GM23338 (cell line): Measurements from ENCODE around the gene ABCC3. TPM values are rescaled to one million over a fixed set of nuclear protein-coding genes. Genes with fewer than 3 reads are reported as not detected.

ENCODE experiments used
- ATAC-seq: fragments of 200-7000 bp; cut with Tn5 transposase; 3 replicates; pipeline ENCODE4 v1.9.1; 2020
- DNase-seq: peaks from one replicate; pipeline ENCODE4 v3.0.0-alpha.2; 2015; ENCODE audit warnings: low spot score
- H2AFZ ChIP-seq: fragments of 200-600 bp; sonication (generic); 2 replicates; pipeline ENCODE4 v1.8.0; 2016; ENCODE audit warnings: antibody characterized with exemption, mild to moderate bottlenecking, moderate library complexity
- H3F3A ChIP-seq: fragments of 200-600 bp; sonication (generic); replicated peaks from 2 replicates; pipeline ENCODE4 v1.8.0; 2017; ENCODE audit warnings: antibody characterized with exemption, mixed run types, low read depth
- H3K27ac ChIP-seq: fragments of 200-600 bp; sonication (generic); 2 replicates; pipeline ENCODE4 v1.6.1; 2016; ENCODE audit warnings: low read depth
- H3K27me3 ChIP-seq: fragments of 200-600 bp; sonication (generic); 2 replicates; pipeline ENCODE4 v1.8.0; 2016; ENCODE audit warnings: mild to moderate bottlenecking, mixed run types, moderate library complexity; ENCODE audit not compliant: insufficient read depth
- H3K36me3 ChIP-seq: fragments of 200-600 bp; sonication (generic); 2 replicates; pipeline ENCODE4 v1.8.0; 2016; ENCODE audit warnings: mild to moderate bottlenecking; ENCODE audit not compliant: insufficient read depth
- H3K4me1 ChIP-seq: fragments of 200-600 bp; sonication (generic); 2 replicates; pipeline ENCODE4 v1.8.0; 2016; ENCODE audit warnings: mild to moderate bottlenecking, moderate library complexity; ENCODE audit not compliant: insufficient read depth
- H3K4me2 ChIP-seq: fragments of 200-600 bp; sonication (generic); 2 replicates; pipeline ENCODE4 v1.7.1; 2017; ENCODE audit warnings: mixed run types
- H3K4me3 ChIP-seq: fragments of 200-600 bp; sonication (generic); 2 replicates; pipeline ENCODE4 v1.6.1; 2016; ENCODE audit warnings: mixed run types
- H3K79me2 ChIP-seq: fragments of 200-600 bp; sonication (generic); replicated peaks from 2 replicates; pipeline ENCODE4 v1.8.0; 2017; ENCODE audit warnings: mild to moderate bottlenecking; ENCODE audit not compliant: insufficient read depth
- H3K9me2 ChIP-seq: fragments of 200-600 bp; sonication (generic); 2 replicates; pipeline ENCODE4 v1.8.0; 2017; ENCODE audit not compliant: insufficient read depth
- H4K20me1 ChIP-seq: fragments of 200-600 bp; sonication (generic); replicated peaks from 2 replicates; pipeline ENCODE4 v1.8.0; 2017; ENCODE audit warnings: mild to moderate bottlenecking; ENCODE audit not compliant: insufficient read depth
- H3K27ac Mint-ChIP-seq: 2 replicates; pipeline ENCODE4 v1.8.0; 2020; ENCODE audit warnings: inconsistent platforms, mild to moderate bottlenecking, moderate library complexity, mixed read lengths
- H3K27me3 Mint-ChIP-seq: 3 replicates; pipeline ENCODE4 v1.8.0; 2022; ENCODE audit warnings: low read depth, mild to moderate bottlenecking, moderate library complexity, mixed read lengths, inconsistent platforms; ENCODE audit not compliant: insufficient read depth, poor library complexity
- H3K36me3 Mint-ChIP-seq: 3 replicates; pipeline ENCODE4 v1.8.0; 2021; ENCODE audit warnings: low read depth, mild to moderate bottlenecking, inconsistent platforms, moderate library complexity, mixed read lengths
- H3K4me1 Mint-ChIP-seq: 3 replicates; pipeline ENCODE4 v1.8.0; 2020; ENCODE audit warnings: mild to moderate bottlenecking, inconsistent platforms, mixed read lengths
- H3K4me3 Mint-ChIP-seq: 3 replicates; pipeline ENCODE4 v1.8.0; 2021; ENCODE audit warnings: moderate library complexity, mild to moderate bottlenecking, inconsistent platforms, mixed read lengths
- H3K9me3 Mint-ChIP-seq: 3 replicates; pipeline ENCODE4 v1.8.0; 2020; ENCODE audit warnings: moderate library complexity, mild to moderate bottlenecking, inconsistent platforms, mixed read lengths
- CTCF ChIP-seq, 2 experiments: fragments of 200-600 bp in 1 of 2; sonication (generic) in 1 of 2; conservative IDR thresholded peaks; 2 replicates each; pipeline versions ENCODE4 v1.5.1 to v1.6.1; 2016 to 2017; ENCODE audit warnings: antibody characterized with exemption in 2 of 2, low read depth in 2 of 2, mild to moderate bottlenecking in 2 of 2, moderate library complexity in 1 of 2
- ETS1 ChIP-seq: IDR thresholded peaks from 2 replicates; pipeline ENCODE4 v1.6.1; 2016; ENCODE audit warnings: antibody characterized with exemption
- EZH2 ChIP-seq: fragments of 200-600 bp; sonication (generic); IDR thresholded peaks from one replicate; pipeline ENCODE4 v1.8.0; 2017; ENCODE audit warnings: antibody characterized with exemption, mild to moderate bottlenecking, low read depth; ENCODE audit not compliant: unreplicated experiment
- NANOG ChIP-seq: IDR thresholded peaks from 2 replicates; pipeline ENCODE4 v1.6.1; 2016; ENCODE audit warnings: antibody characterized with exemption, borderline replicate concordance
- POLR2AphosphoS5 ChIP-seq: IDR thresholded peaks from 2 replicates; pipeline ENCODE4 v1.6.1; 2016; ENCODE audit warnings: antibody characterized with exemption, low read depth
- STAT1 ChIP-seq: IDR thresholded peaks from one replicate; pipeline ENCODE4 v1.6.1; 2016; ENCODE audit warnings: antibody characterized with exemption; ENCODE audit not compliant: unreplicated experiment
- ZNF331 ChIP-seq: fragments of 250-450 bp; sonication (Bioruptor Pico); IDR thresholded peaks from 2 replicates; pipeline ENCODE4 v1.5.0; 2020; ENCODE audit warnings: low read depth, mild to moderate bottlenecking, moderate library complexity
- ZNF462 ChIP-seq: fragments of 250-450 bp; sonication (Bioruptor Pico); IDR thresholded peaks from 2 replicates; pipeline ENCODE4 v1.5.0; 2020; ENCODE audit warnings: mild to moderate bottlenecking, moderate library complexity
- polyA plus RNA-seq: library from polyadenylated mRNA; unstranded; fragments of >200 nt; fragmentation: Nextera tagmentation; extraction: Ambion mirVana; gene quantifications from 2 replicates; pipeline ENCODE4 v1.2.1, GENCODE V29; 2016
- total RNA-seq: library from RNA; depleted of rRNA; stranded (reverse); fragments of >200 nt; shearing (Covaris generic); gene quantifications from 2 replicates; pipeline ENCODE4 v1.2.3, GENCODE V29; 2014

Gene ABCC3
- total and polyA plus RNA-seq, 2 experiments from 2014 or later: not detected

- Histone ChIP-seq H4K20me1 (no peaks in the 10 kb centered on the region), H3K36me3 (no peaks in the 10 kb centered on the region), H3K4me2 (no peak overlapping the region), H3K79me2 (no peaks in the 10 kb centered on the region), H3K4me1 (no peaks in the 10 kb centered on the region), H3K27ac (no peak overlapping the region), H2AFZ (no peak overlapping the region), H3K4me3 (no peak overlapping the region), H3K9me2 (no peaks in the 10 kb centered on the region), H3K27me3 (no peaks in the 10 kb centered on the region), H3F3A (no peaks in the 10 kb centered on the region)
- H3K36me3 Mint-ChIP-seq: no peaks in the 10 kb centered on the region
- no peak for ATAC-seq
- H3K4me3 Mint-ChIP-seq: no peak overlapping the region
- no peak for DNase-seq
- H3K27me3 Mint-ChIP-seq: peaks cover 8% of the 10 kb centered on the region
- TF ChIP-seq STAT1: no peak
- TF ChIP-seq EZH2: no peak
- no peak for TF ChIP-seq ZNF462
- H3K27ac Mint-ChIP-seq: no peak overlapping the region
- H3K9me3 Mint-ChIP-seq: no peaks in the 10 kb centered on the region
- H3K4me1 Mint-ChIP-seq: no peaks in the 10 kb centered on the region
These were observed 40.5 kb downstream of the ABCC3 start for GRCh38 chr17:50675190-50675589.

- ATAC-seq: no peak
- TF ChIP-seq NANOG: no peak
- no peak for TF ChIP-seq ZNF331 (CRISPR knock-in tag)
- TF ChIP-seq ETS1: no peak
- TF ChIP-seq EZH2: no peak
- TF ChIP-seq STAT1: no peak
- TF ChIP-seq POLR2AphosphoS5: no peak
- TF ChIP-seq CTCF (conservative IDR thresholded peaks at IDR 0.05; ENCODE audit: low read depth in 2 of 2): no peak
These were observed 40.9 kb downstream of the ABCC3 start for GRCh38 chr17:50675627-50676026.

More at GRCh38 chr17:50675627-50676026, 40.9 kb downstream of the ABCC3 start:
- no peaks in the 10 kb centered on the region for H4K20me1 ChIP-seq
- no peaks in the 10 kb centered on the region for H3K36me3 ChIP-seq
- Mint-ChIP-seq H3K36me3 (no peaks in the 10 kb centered on the region), H3K4me1 (no peaks in the 10 kb centered on the region), H3K27ac (no peak overlapping the region), H3K9me3 (no peaks in the 10 kb centered on the region), H3K4me3 (no peak overlapping the region), H3K27me3 (peaks cover 10% of the 10 kb centered on the region)
- no peaks in the 10 kb centered on the region for H3K9me2 ChIP-seq
- H3K27ac ChIP-seq: no peak overlapping the region
- no peak for DNase-seq
- H3K4me1 ChIP-seq: no peaks in the 10 kb centered on the region
- no peaks in the 10 kb centered on the region for H3K79me2 ChIP-seq
- H2AFZ ChIP-seq: no peak overlapping the region
- H3K4me2 ChIP-seq: no peak overlapping the region
- H3F3A ChIP-seq: no peaks in the 10 kb centered on the region
- no peaks in the 10 kb centered on the region for H3K27me3 ChIP-seq
- H3K4me3 ChIP-seq: no peak overlapping the region
